SK-N-SH treated with all-trans-retinoic acid at 6 μM for 48 hours (cell line): ENCODE measurements around the gene CCND3.

Experiments used
- ARNTL ChIP-seq: fragments of 450-650 bp; formaldehyde crosslinking; IDR thresholded peaks from 2 replicates; pipeline ENCODE4 v1.5.0; 2020; ENCODE audit warnings: low read depth, mild to moderate bottlenecking, moderate library complexity, borderline replicate concordance
- ESRRG ChIP-seq: fragments of 250-450 bp; sonication (Bioruptor Pico); IDR thresholded peaks from 2 replicates; pipeline ENCODE4 v1.6.1; 2021; ENCODE audit warnings: mild to moderate bottlenecking
- OSR1 ChIP-seq: fragments of 250-450 bp; sonication (Bioruptor Pico); IDR thresholded peaks from 2 replicates; pipeline ENCODE4 v1.8.0; 2022; ENCODE audit warnings: moderate library complexity, mild to moderate bottlenecking, inconsistent platforms
- RARB ChIP-seq: fragments of 250-450 bp; sonication (Bioruptor Pico); IDR thresholded peaks from 2 replicates; pipeline ENCODE4 v1.8.0; 2021; ENCODE audit warnings: mild to moderate bottlenecking, moderate library complexity
- ZFP30 ChIP-seq: fragments of 450-650 bp; formaldehyde crosslinking; IDR thresholded peaks from 2 replicates; pipeline ENCODE4 v1.5.0; 2022; ENCODE audit warnings: mild to moderate bottlenecking, moderate library complexity
- TF ChIP-seq, protein P1 (sequence below): fragments of 250-450 bp; sonication (Bioruptor Pico); IDR thresholded peaks from 2 replicates; pipeline ENCODE4 v1.8.0; 2020; ENCODE audit warnings: mild to moderate bottlenecking, moderate library complexity, borderline replicate concordance
- TF ChIP-seq, protein P2 (sequence below): fragments of 250-450 bp; sonication (Bioruptor Pico); IDR thresholded peaks from 2 replicates; pipeline ENCODE4 v1.5.1; 2020; ENCODE audit warnings: low read depth, mild to moderate bottlenecking, moderate library complexity

GRCh38 chr6:41966961-41967311, 25.3 kb upstream of the CCND3 start:
- TF ChIP-seq ESRRG (no peak), ZFP30 (CRISPR knock-in tag) (no peak), OSR1 (CRISPR knock-in tag) (no peak), RARB (CRISPR knock-in tag) (no peak), ARNTL (CRISPR knock-in tag) (no peak)
- TF ChIP-seq, protein P1, sequence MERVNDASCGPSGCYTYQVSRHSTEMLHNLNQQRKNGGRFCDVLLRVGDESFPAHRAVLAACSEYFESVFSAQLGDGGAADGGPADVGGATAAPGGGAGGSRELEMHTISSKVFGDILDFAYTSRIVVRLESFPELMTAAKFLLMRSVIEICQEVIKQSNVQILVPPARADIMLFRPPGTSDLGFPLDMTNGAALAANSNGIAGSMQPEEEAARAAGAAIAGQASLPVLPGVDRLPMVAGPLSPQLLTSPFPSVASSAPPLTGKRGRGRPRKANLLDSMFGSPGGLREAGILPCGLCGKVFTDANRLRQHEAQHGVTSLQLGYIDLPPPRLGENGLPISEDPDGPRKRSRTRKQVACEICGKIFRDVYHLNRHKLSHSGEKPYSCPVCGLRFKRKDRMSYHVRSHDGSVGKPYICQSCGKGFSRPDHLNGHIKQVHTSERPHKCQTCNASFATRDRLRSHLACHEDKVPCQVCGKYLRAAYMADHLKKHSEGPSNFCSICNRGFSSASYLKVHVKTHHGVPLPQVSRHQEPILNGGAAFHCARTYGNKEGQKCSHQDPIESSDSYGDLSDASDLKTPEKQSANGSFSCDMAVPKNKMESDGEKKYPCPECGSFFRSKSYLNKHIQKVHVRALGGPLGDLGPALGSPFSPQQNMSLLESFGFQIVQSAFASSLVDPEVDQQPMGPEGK (CRISPR knock-in tag), result no peak
- TF ChIP-seq, protein P2, sequence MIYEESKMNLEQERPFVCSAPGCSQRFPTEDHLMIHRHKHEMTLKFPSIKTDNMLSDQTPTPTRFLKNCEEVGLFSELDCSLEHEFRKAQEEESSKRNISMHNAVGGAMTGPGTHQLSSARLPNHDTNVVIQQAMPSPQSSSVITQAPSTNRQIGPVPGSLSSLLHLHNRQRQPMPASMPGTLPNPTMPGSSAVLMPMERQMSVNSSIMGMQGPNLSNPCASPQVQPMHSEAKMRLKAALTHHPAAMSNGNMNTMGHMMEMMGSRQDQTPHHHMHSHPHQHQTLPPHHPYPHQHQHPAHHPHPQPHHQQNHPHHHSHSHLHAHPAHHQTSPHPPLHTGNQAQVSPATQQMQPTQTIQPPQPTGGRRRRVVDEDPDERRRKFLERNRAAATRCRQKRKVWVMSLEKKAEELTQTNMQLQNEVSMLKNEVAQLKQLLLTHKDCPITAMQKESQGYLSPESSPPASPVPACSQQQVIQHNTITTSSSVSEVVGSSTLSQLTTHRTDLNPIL (CRISPR knock-in tag), result no peak
